IgD-negative memory B cell (primary cell): ENCODE data around the gene SCN3B. TPM values are rescaled to one million over a fixed set of nuclear protein-coding genes. Genes with fewer than 3 reads are reported as not detected.

ENCODE experiments used
- H3K27ac Mint-ChIP-seq, 3 donors: one replicate each; pipeline ENCODE4 v1.8.0; 2020 to 2022; ENCODE audit warnings: mild to moderate bottlenecking in 3 of 3, mixed read lengths in 3 of 3, moderate library complexity in 1 of 3
- H3K27me3 Mint-ChIP-seq: one replicate; pipeline ENCODE4 v1.8.0; 2021; ENCODE audit warnings: mixed read lengths
- H3K36me3 Mint-ChIP-seq: one replicate; pipeline ENCODE4 v1.8.0; 2020; ENCODE audit warnings: mild to moderate bottlenecking, mixed read lengths
- H3K4me1 Mint-ChIP-seq, 3 donors: one replicate each; pipeline ENCODE4 v1.8.0; 2020 to 2022; ENCODE audit warnings: mixed read lengths in 3 of 3, mild to moderate bottlenecking in 1 of 3
- H3K4me3 Mint-ChIP-seq, 4 donors: one replicate each; pipeline ENCODE4 v1.8.0; 2020 to 2022; ENCODE audit warnings: mild to moderate bottlenecking in 4 of 4, mixed read lengths in 4 of 4, moderate library complexity in 3 of 4
- H3K9me3 Mint-ChIP-seq, 3 donors: one replicate each; pipeline ENCODE4 v1.8.0; 2020 to 2021; ENCODE audit warnings: mixed read lengths in 3 of 3, mild to moderate bottlenecking in 1 of 3
- polyA plus RNA-seq: library from polyadenylated mRNA; unstranded; fragments of 300-500 nt; fragmentation: Illumina TruSeq; gene quantifications from one replicate; pipeline ENCODE4 v1.2.3, GENCODE V29; 2021

The SCN3B gene
- polyA plus RNA-seq, 1 donor from 2014 or later, result not detected

- H3K36me3 Mint-ChIP-seq, result no peaks in the 10 kb centered on the region
- H3K4me3 Mint-ChIP-seq, result no peak overlapping the region
- H3K27ac Mint-ChIP-seq, result no peak overlapping the region
- no peaks in the 10 kb centered on the region for H3K9me3 Mint-ChIP-seq
- H3K4me1 Mint-ChIP-seq, result no peaks in the 10 kb centered on the region
- H3K27me3 Mint-ChIP-seq, result no peaks in the 10 kb centered on the region
These were observed 56.6 kb downstream of the SCN3B start for GRCh38 chr11:123597859-123598258.

GRCh38 chr11:123594921-123595320 lies 59.5 kb downstream of the SCN3B start:
- no peaks in the 10 kb centered on the region for H3K4me1 Mint-ChIP-seq
- no peak overlapping the region for H3K27ac Mint-ChIP-seq
- H3K9me3 Mint-ChIP-seq, result no peaks in the 10 kb centered on the region
- H3K4me3 Mint-ChIP-seq, result no peak overlapping the region
- H3K27me3 Mint-ChIP-seq, result peaks cover 1% of the 10 kb centered on the region
- no peaks in the 10 kb centered on the region for H3K36me3 Mint-ChIP-seq

GRCh38 chr11:123594188-123594901 lies 60.1 kb downstream of the SCN3B start:
- Mint-ChIP-seq H3K4me1 (no peaks in the 10 kb centered on the region), H3K9me3 (no peaks in the 10 kb centered on the region), H3K36me3 (no peaks in the 10 kb centered on the region), H3K27me3 (peaks cover 1% of the 10 kb centered on the region), H3K4me3 (no peak overlapping the region), H3K27ac (no peak overlapping the region)

GRCh38 chr11:123593570-123593969 lies 60.9 kb downstream of the SCN3B start:
- no peaks in the 10 kb centered on the region for H3K36me3 Mint-ChIP-seq
- H3K4me1 Mint-ChIP-seq, result no peaks in the 10 kb centered on the region
- no peak overlapping the region for H3K4me3 Mint-ChIP-seq
- H3K9me3 Mint-ChIP-seq, result no peaks in the 10 kb centered on the region
- H3K27me3 Mint-ChIP-seq, result peaks cover 1% of the 10 kb centered on the region
- no peak overlapping the region for H3K27ac Mint-ChIP-seq

GRCh38 chr11:123590296-123590912 lies 64.0 kb downstream of the SCN3B start:
- H3K4me3 Mint-ChIP-seq, result no peak overlapping the region
- H3K9me3 Mint-ChIP-seq, result no peaks in the 10 kb centered on the region
- H3K27ac Mint-ChIP-seq, result no peak overlapping the region
- H3K27me3 Mint-ChIP-seq, result peaks cover 1% of the 10 kb centered on the region
- H3K4me1 Mint-ChIP-seq, result peaks cover 0 to 1% (median 0%) of the 10 kb centered on the region in 3 donors
- H3K36me3 Mint-ChIP-seq, result no peaks in the 10 kb centered on the region

GRCh38 chr11:123588864-123589262 lies 65.6 kb downstream of the SCN3B start:
- Mint-ChIP-seq H3K27ac (no peak overlapping the region), H3K4me3 (no peak overlapping the region), H3K9me3 (no peaks in the 10 kb centered on the region)

GRCh38 chr11:123588117-123588863 lies 66.1 kb downstream of the SCN3B start:
- H3K27me3 Mint-ChIP-seq, result peaks cover 1% of the 10 kb centered on the region
- no peak overlapping the region for H3K4me3 Mint-ChIP-seq
- no peaks in the 10 kb centered on the region for H3K36me3 Mint-ChIP-seq
- peaks cover 0 to 1% (median 0%) of the 10 kb centered on the region in 3 donors for H3K4me1 Mint-ChIP-seq
- no peaks in the 10 kb centered on the region for H3K9me3 Mint-ChIP-seq
- no peak overlapping the region for H3K27ac Mint-ChIP-seq

More at GRCh38 chr11:123588864-123589262, 65.6 kb downstream of the SCN3B start:
- Mint-ChIP-seq H3K4me1 (peaks cover 0 to 1% (median 0%) of the 10 kb centered on the region in 3 donors), H3K36me3 (no peaks in the 10 kb centered on the region), H3K27me3 (peaks cover 1% of the 10 kb centered on the region)

GRCh38 chr11:123587559-123587958 lies 66.9 kb downstream of the SCN3B start:
- peak overlapping the region in 1 of 3 donors; percentile 76 for H3K27ac Mint-ChIP-seq
- peaks cover 1% of the 10 kb centered on the region for H3K27me3 Mint-ChIP-seq
- no peaks in the 10 kb centered on the region for H3K36me3 Mint-ChIP-seq

GRCh38 chr11:123587044-123587443 lies 67.4 kb downstream of the SCN3B start:
- Mint-ChIP-seq H3K36me3 (no peaks in the 10 kb centered on the region), H3K27ac (peak overlapping the region in 1 of 3 donors; percentile 76), H3K4me1 (peaks cover 0 to 2% (median 1%) of the 10 kb centered on the region in 3 donors), H3K27me3 (no peaks in the 10 kb centered on the region), H3K4me3 (no peak overlapping the region), H3K9me3 (no peaks in the 10 kb centered on the region)

More at GRCh38 chr11:123587559-123587958, 66.9 kb downstream of the SCN3B start:
- peaks cover 0 to 2% (median 1%) of the 10 kb centered on the region in 3 donors for H3K4me1 Mint-ChIP-seq
- H3K4me3 Mint-ChIP-seq, result no peak overlapping the region
- H3K9me3 Mint-ChIP-seq, result no peaks in the 10 kb centered on the region

GRCh38 chr11:123586568-123586967 lies 67.9 kb downstream of the SCN3B start:
- peak overlapping the region in 1 of 3 donors; percentile 76 for H3K27ac Mint-ChIP-seq
- no peak overlapping the region for H3K4me3 Mint-ChIP-seq
- H3K4me1 Mint-ChIP-seq, result peaks cover 0 to 2% (median 1%) of the 10 kb centered on the region in 3 donors
- H3K27me3 Mint-ChIP-seq, result no peaks in the 10 kb centered on the region
- no peaks in the 10 kb centered on the region for H3K36me3 Mint-ChIP-seq
- H3K9me3 Mint-ChIP-seq, result no peaks in the 10 kb centered on the region

GRCh38 chr11:123585706-123586105 lies 68.7 kb downstream of the SCN3B start:
- no peak overlapping the region for H3K4me3 Mint-ChIP-seq
- H3K9me3 Mint-ChIP-seq, result no peaks in the 10 kb centered on the region

GRCh38 chr11:123585206-123585605 lies 69.2 kb downstream of the SCN3B start:
- no peaks in the 10 kb centered on the region for H3K36me3 Mint-ChIP-seq
- no peak overlapping the region for H3K27ac Mint-ChIP-seq
- peaks cover 4 to 9% (median 5%) of the 10 kb centered on the region in 3 donors for H3K4me1 Mint-ChIP-seq
- H3K4me3 Mint-ChIP-seq, result no peak overlapping the region
- H3K27me3 Mint-ChIP-seq, result no peaks in the 10 kb centered on the region
- no peaks in the 10 kb centered on the region for H3K9me3 Mint-ChIP-seq

More at GRCh38 chr11:123585706-123586105, 68.7 kb downstream of the SCN3B start:
- H3K27me3 Mint-ChIP-seq, result no peaks in the 10 kb centered on the region
- peaks cover 1 to 7% (median 3%) of the 10 kb centered on the region in 3 donors for H3K4me1 Mint-ChIP-seq
- no peak overlapping the region for H3K27ac Mint-ChIP-seq
- no peaks in the 10 kb centered on the region for H3K36me3 Mint-ChIP-seq

- Mint-ChIP-seq H3K9me3 (no peaks in the 10 kb centered on the region), H3K27me3 (no peaks in the 10 kb centered on the region), H3K36me3 (no peaks in the 10 kb centered on the region), H3K4me1 (peaks cover 4 to 9% (median 5%) of the 10 kb centered on the region in 3 donors), H3K27ac (no peak overlapping the region), H3K4me3 (no peak overlapping the region)
These were observed 69.7 kb downstream of the SCN3B start for GRCh38 chr11:123584737-123585136.

- H3K4me3 Mint-ChIP-seq, result no peak overlapping the region
- H3K9me3 Mint-ChIP-seq, result no peaks in the 10 kb centered on the region
These were observed 70.2 kb downstream of the SCN3B start for GRCh38 chr11:123584186-123584585.

GRCh38 chr11:123582992-123583504 lies 71.4 kb downstream of the SCN3B start:
- Mint-ChIP-seq H3K27ac (peak overlapping the region in 1 of 3 donors; percentile 15), H3K4me3 (peak overlapping the region in 1 of 4 donors; percentile 18), H3K9me3 (no peaks in the 10 kb centered on the region), H3K4me1 (peaks cover 4 to 9% (median 5%) of the 10 kb centered on the region in 3 donors), H3K27me3 (no peaks in the 10 kb centered on the region), H3K36me3 (no peaks in the 10 kb centered on the region)

More at GRCh38 chr11:123584186-123584585, 70.2 kb downstream of the SCN3B start:
- peaks cover 4 to 9% (median 5%) of the 10 kb centered on the region in 3 donors for H3K4me1 Mint-ChIP-seq
- H3K27ac Mint-ChIP-seq, result no peak overlapping the region
- H3K27me3 Mint-ChIP-seq, result no peaks in the 10 kb centered on the region
- H3K36me3 Mint-ChIP-seq, result no peaks in the 10 kb centered on the region
